Renal pelvis (tissue), 4 donors: ENCODE data around the gene FARS2. TPM values are rescaled to one million over a fixed set of nuclear protein-coding genes. Genes with fewer than 3 reads are reported as not detected.
"Not testable (repeated sequence)": the region's sequence is repeated elsewhere in the genome, so short reads cannot be mapped to it uniquely, and the experiment has no call there.

ENCODE experiments used
- DNase-seq: peaks from one replicate; pipeline ENCODE4 v3.0.0-alpha.2; 2013
- polyA plus RNA-seq, 3 donors: library from polyadenylated mRNA; unstranded; fragments of 120-200 nt; gene quantifications; one replicate each; pipeline ENCODE4 v1.2.1, GENCODE V29; 2013; ENCODE audit not compliant: insufficient read length in 3 of 3

Gene FARS2
- polyA plus RNA-seq, 3 donors = 18.6 to 22.3 (median 22.2) TPM

DNA sequence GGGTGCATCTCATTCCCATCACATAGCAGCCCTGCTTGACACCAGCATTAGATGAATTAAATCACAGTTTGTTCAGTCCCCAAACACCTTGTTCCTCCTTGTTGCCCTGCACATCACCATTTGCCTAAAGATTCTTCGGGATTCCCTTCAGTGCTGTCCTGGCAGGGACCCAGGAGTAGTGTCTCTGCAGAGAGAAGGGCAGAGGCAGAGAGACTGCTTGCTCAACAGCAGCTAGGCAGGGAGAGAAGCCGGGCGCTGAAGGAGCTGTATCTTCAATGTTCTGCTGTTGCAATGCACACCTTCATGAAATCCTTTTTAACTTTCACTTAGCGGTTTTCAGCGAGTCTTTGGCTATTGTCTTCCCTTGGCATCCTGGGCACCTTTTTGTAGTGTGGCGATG lies 362.9 kb downstream of the FARS2 start:
- DNase-seq = no peak

GRCh38 chr6:5626727-5627426 lies 365.6 kb downstream of the FARS2 start:
- DNase-seq = no peak

- DNase-seq = no peak
Observed at GRCh38 chr6:5630636-5631035, 369.3 kb downstream of the FARS2 start.

DNA sequence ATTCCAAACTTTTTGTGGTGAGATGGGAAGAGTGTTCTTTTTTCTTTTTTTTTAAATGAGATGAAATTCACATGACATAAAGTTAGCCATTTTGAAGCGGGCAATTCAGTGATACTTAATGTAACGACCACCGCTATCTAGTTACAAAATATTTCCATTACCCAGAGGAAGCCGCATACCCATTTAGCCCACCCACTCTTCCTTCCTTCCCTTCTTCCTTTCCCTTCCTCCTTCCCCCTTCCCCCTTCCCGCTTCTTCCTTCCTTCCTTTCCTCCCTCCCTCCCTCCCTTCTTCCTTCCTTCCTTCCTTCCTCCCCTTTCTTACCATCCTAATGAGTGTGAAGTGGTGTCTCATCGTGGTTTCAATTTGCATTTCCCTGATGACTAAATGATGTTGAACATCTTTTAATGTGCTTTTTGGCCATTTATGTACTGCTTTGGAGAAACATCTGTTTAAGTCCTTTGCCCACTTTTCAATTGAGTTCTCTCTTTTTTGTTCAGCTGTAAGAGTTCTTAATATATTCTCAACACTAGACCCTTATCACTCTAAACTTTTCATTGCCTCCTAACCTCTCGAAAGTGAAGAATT lies 371.1 kb downstream of the FARS2 start:
- no peak for DNase-seq

DNA sequence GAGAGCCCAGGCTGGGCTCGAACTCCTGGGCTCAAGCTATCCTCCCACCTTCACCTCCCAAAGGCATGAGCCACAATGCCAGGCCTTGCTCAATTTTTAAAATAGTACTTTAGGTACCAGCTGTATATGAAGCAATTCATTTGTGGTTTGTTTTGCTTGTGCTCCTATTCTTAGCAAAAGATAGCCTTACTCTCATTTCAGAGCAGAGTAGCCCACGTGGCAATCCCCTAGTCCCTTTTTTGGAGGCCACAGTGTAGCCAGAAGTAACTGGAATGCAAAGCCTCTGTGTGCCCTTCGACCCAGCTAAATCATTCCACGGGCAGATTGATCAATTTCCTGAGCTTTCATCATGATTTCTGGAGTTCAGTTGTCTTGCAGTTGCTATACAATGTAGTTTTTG lies 373.2 kb downstream of the FARS2 start:
- no peak for DNase-seq

DNA sequence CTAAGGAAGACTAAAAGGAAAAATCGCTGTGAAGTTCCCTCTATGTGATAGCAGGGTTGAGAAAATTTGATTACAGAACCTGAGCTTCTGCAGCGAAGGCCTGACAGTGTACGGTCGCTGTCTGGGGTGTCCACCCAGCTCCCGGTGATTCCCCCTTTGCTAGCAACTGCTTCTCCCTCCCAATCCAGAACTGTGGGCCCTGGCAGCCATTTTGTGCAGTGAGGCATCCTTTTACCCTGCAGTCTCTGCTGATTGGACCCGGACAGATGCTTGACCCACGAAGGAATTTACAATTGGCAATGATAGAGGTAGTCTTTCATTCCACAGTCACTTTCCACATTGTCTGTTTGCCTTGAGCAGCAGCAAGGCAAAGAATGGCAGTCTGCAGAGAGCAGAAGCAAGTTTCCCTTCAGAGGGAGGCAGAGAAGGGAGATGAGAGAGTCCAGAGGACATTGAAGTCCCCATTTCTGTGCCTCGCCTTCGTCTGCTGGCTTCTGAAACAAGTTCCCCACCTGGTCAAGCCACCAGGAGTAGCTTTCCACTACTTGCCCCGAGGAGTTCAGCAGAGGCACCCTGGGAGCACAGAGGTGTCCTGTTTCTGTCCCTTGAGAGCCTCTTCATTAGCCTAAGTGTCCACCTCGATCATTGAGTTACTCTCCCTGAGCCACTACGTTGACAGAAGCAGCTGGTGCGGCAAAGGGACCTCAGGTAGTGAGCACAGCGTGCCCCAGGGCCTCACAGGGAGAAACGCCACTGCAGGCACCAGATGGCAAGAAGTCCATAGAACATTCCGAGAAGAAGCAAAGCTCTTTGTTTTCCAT lies 375.1 kb downstream of the FARS2 start:
- no peak for DNase-seq

GRCh38 chr6:5637714-5638113 lies 376.4 kb downstream of the FARS2 start:
- DNase-seq = no peak

GRCh38 chr6:5638666-5639065 lies 377.4 kb downstream of the FARS2 start:
- DNase-seq = no peak

- DNase-seq = no peak
Observed at GRCh38 chr6:5639193-5639592, 377.9 kb downstream of the FARS2 start.

GRCh38 chr6:5640614-5641013 lies 379.3 kb downstream of the FARS2 start:
- no peak for DNase-seq

- no peak for DNase-seq
Observed at GRCh38 chr6:5644523-5645185, 383.3 kb downstream of the FARS2 start.

- no peak for DNase-seq
Observed at GRCh38 chr6:5645328-5646290, 384.3 kb downstream of the FARS2 start.

DNA sequence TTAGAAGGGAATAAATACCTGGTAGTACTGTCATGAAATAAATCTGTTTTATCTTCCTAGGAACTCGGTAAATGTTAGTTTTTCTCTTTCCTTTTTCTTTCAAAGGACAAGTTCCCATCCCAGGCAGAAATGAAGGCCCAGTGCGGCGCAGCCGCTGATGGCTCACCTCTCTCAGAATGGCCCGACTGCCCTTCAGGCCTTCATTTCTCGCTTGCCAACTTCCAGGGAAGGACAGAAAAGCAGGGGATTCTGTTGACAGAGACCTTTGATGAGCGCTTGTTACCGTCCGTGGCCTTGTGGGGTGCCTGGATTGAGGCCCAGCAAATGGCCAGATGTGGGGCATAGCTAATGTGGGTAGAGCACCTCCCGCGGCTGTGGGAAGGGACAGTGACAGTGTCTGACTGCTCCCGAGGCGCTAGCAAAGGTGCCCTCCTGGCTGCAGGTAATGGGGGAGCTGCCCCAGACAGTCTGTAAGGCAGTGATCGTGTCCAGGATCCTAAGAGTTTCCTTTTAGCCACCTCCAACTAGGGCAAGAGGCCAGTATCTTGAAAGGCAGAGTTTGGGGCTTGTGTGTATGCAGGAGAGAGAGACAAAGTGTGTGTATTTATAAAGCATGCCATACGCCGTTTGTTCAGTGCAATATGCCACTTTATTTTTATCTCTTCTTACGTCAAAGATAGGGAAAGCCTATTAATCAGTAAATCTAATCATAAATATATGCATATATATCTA lies 391.3 kb downstream of the FARS2 start:
- no peak for DNase-seq

DNA sequence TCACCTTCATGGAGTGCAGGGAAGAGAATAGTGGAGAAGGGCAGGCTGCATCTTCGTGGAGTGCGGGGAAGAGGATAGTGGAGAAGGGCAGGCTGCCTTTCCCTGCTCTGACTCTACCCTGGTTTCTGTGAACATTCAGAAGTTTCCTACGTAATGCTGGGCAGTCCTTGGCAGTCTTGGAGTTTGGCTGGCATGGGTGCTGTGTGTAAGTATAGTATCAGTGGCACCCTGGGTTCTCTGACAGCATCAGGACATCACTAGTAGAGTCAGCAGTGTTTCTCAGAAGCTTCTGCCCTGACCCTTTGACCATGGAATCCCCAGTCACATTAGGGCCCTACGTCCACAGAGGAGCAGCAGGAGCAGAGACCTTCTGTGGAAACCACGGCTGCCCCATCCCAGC lies 392.5 kb downstream of the FARS2 start:
- no peak for DNase-seq

- no peak for DNase-seq
Observed at GRCh38 chr6:5656226-5656625, 394.9 kb downstream of the FARS2 start.

DNA sequence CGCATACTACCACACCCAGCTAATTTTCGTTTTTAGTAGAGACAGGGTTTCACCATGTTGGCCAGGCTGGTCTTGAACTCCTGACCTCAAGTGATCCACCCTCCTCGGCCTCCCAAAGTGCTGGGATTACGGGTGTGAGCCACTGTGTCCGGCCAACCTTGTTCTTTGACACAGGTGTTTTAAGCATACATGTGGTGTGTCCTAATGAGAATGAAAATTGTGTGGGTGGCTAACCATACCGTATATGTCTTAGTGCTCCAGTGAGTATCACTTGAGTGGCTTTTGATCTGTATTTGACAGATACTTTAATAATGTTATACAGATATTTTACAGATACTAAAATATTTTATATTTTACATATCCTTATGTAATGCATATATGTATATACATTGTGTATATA lies 395.4 kb downstream of the FARS2 start:
- DNase-seq = not testable (repeated sequence)

DNA sequence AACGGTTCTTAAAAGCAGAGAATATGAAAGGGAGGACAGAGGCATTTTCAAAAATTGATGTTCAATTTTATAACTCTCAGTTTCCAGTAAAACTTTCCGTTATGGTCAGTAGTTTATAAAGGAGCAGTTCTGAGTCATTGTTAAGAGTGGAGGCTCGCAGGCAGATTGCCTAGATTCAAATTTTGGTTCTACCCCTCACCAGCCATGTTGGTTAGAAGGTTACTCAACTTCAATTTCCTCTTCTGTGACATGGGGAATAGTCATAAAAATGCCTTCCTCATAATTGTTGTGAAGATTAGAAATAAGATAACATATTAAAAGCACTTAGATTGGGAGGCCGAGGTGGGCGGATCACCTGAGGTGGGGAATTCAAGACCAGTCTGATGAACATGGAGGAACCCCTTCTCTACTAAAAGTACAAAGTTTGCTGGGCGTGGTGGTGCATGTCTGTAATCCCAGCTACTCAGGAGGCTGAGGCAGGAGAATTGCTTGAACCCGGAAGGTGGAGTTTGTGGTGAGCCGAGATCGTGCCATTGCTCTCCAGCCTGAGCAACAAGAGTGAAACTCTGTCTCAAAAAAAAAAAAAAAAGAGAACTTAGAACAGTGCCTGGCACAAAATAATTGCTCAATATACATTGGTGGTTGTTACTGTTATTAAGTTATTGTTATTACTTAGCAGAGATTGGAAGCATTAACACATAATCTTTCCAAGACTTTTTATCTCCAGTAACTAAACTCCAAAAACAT lies 396.5 kb downstream of the FARS2 start:
- no peak for DNase-seq

DNA sequence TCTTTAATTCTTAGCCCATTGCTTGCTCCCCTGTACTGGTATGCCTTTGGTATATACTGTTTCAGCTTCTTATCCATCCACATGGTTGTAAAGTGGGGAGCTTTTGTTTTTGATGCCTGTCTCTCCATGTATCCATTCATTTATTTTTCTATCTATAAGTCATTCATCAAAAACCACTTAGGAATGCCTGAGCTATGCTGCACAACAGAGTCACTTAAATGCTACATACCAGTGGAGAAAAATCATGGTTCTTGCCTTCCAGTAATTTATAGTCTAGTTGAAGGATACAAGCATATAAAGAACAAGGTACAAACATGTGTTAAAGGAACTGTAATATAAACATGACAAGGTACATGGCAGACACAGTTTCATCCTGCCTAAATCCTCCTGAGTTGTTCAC lies 398.2 kb downstream of the FARS2 start:
- no peak for DNase-seq

DNA sequence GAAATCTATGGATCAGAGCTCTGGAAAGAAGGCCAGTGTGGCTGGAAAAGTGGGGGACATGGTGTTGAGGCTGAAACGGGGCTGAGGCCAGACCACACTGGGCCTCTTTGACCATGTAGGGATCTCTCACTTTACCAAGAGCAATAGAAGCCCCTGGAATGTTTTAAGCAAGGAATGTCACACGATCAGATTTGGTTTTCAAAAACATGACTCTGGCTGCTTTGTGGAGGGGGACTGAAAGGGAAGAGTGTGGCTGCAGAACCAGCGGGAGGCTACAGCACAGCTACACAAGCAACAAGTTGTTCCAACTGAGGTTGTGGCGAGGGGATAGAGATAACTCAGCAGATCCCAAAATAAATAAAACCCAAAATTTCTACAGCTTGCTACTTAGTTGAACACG lies 399.5 kb downstream of the FARS2 start:
- DNase-seq = no peak

- DNase-seq = no peak
Observed at GRCh38 chr6:5662797-5663196, 401.5 kb downstream of the FARS2 start.
